ENCODE data around the gene RGSL1. TPM values are rescaled to one million over a fixed set of nuclear protein-coding genes. Genes with fewer than 3 reads are reported as not detected.

The RGSL1 gene
- total and polyA plus RNA-seq, 2 of the 8 experiments (the other 6 are each of a cell fraction or from before 2014, with no cell fraction given), result not detected

- ChIA-PET POLR2A (ENCODE audit: partially characterized antibody) (interaction anchor here (1.0 to 15.0 kb wide), 6 partner anchors 8 to 180 kb away, joined by 3 to 231 read pairs (median 5); no protein-coding TSS in a partner anchor), CTCF (ENCODE audit: partially characterized antibody) (interaction anchor here (1.1 to 37.1 kb wide), 10 partner anchors 8 to 522 kb away, joined by 3 to 1131 read pairs (median 4); partner anchors contain the start of gene NPL)
- H4K5ac ChIP-seq (ENCODE audit: insufficient read length, low read depth, low read length), result no peak overlapping the region
- H3K9me3 ChIP-seq (ENCODE audit: insufficient read depth in 2 of 2, low read depth in 1 of 2, low read length in 1 of 2), result no peaks in the 10 kb centered on the region
- no peak for FAIRE-seq
- no peak for DNase-seq (ENCODE audit: low read depth in 1 of 2, low spot score in 2 of 2)
- H4K20me1 ChIP-seq (replicated peaks in 1 of 2; ENCODE audit: control insufficient read depth in 1 of 2, insufficient read depth in 2 of 2, low read length in 2 of 2), result no peaks in the 10 kb centered on the region
- no peak overlapping the region for H3K14ac ChIP-seq (ENCODE audit: insufficient read length)
- no peak overlapping the region for H3K9ac ChIP-seq (replicated peaks in 1 of 4; ENCODE audit: extremely low read depth in 1 of 4, low read depth in 3 of 4, low read length in 3 of 4)
- no peak overlapping the region for H3K56ac ChIP-seq (replicated peaks; ENCODE audit: insufficient read length, low read depth, low read length)
- no peak overlapping the region for H3K23ac ChIP-seq (ENCODE audit: insufficient read length)
- no peaks in the 10 kb centered on the region for H3K79me1 ChIP-seq (ENCODE audit: low read depth, low read length)
- H2BK15ac ChIP-seq (ENCODE audit: low read length), result no peak overlapping the region
- 69% methylated on average over 1 of the region's 1 CpG; no CpG with 5 or more reads in 1 of the 2 experiments for WGBS, 2 experiments (ENCODE audit: extremely low coverage in 1 of 2, insufficient coverage in 1 of 2, insufficient read length in 1 of 2, insufficient replicate concordance in 2 of 2, low coverage in 1 of 2, low lambda C conversion rate in 2 of 2, missing lambda C conversion rate in 1 of 2)
- no peak overlapping the region for H3K27ac ChIP-seq (ENCODE audit: low read depth, low read length)
- no peak overlapping the region for H3K4ac ChIP-seq (replicated peaks; ENCODE audit: insufficient read length, low read depth, low read length)
- no peak overlapping the region for H4K8ac ChIP-seq (ENCODE audit: extremely low read depth, insufficient read depth, low read length)
- no peak overlapping the region for H2BK5ac ChIP-seq (ENCODE audit: low read depth, low read length)
- peaks cover 7% of the 10 kb centered on the region for H3K23me2 ChIP-seq (ENCODE audit: low read depth, low read length)
- H2AK5ac ChIP-seq (ENCODE audit: low read depth, low read length), result no peak overlapping the region
- H3K18ac ChIP-seq (ENCODE audit: extremely low read depth, low read length), result no peak overlapping the region
- H3K36me3 ChIP-seq (ENCODE audit: control insufficient read depth in 2 of 4, insufficient read depth in 4 of 4, low read length in 3 of 4), result peaks cover 0 to 4% (median 1%) of the 10 kb centered on the region in 4 experiments; a peak in 3 of 8 replicates
- peaks cover 0 to 35% (median 25%) of the 10 kb centered on the region in 4 experiments; a peak in 6 of 7 replicates for H3K27me3 ChIP-seq (replicated peaks in 1 of 4; ENCODE audit: control insufficient read depth in 3 of 4, extremely low read depth in 1 of 4, insufficient read depth in 3 of 4, low read length in 3 of 4)
- H2BK20ac ChIP-seq (ENCODE audit: low read length), result no peak overlapping the region
- no peak overlapping the region for H2BK12ac ChIP-seq (ENCODE audit: low read depth, low read length)
- no peak overlapping the region for H3K4me3 ChIP-seq (ENCODE audit: extremely low read depth in 1 of 4, insufficient read depth in 2 of 4, low read depth in 3 of 4, low read length in 4 of 4)
- H3K4me1 ChIP-seq (replicated peaks in 1 of 4; ENCODE audit: control insufficient read depth in 3 of 4, insufficient read depth in 4 of 4, low read length in 3 of 4), result peaks cover 11 to 27% (median 16%) of the 10 kb centered on the region in 4 experiments
- TF ChIP-seq MAX (IDR thresholded peaks at IDR 0.05), result no peak
- no peak for TF ChIP-seq SIRT6 (IDR thresholded peaks at IDR 0.05; ENCODE audit: low read length)
- TF ChIP-seq POU5F1 (IDR thresholded peaks at IDR 0.05; ENCODE audit: low read depth, low read length), result no peak
- TF ChIP-seq CREB1 (IDR thresholded peaks at IDR 0.05), result no peak
- no peak for TF ChIP-seq ASH2L (IDR thresholded peaks at IDR 0.05; ENCODE audit: low read length)
- no peak overlapping the region for H4K91ac ChIP-seq (replicated peaks; ENCODE audit: insufficient read length, low read length)
- no peak overlapping the region for H2AFZ ChIP-seq (ENCODE audit: low read length)
- H2BK120ac ChIP-seq (replicated peaks; ENCODE audit: low read depth, low read length), result no peak overlapping the region
- no peaks in the 10 kb centered on the region for H3K79me2 ChIP-seq (ENCODE audit: control insufficient read depth in 1 of 2, insufficient read depth in 2 of 2, low read length in 2 of 2)
- H3K4me2 ChIP-seq (ENCODE audit: insufficient read depth in 1 of 2, low read depth in 2 of 2, low read length in 2 of 2), result no peak overlapping the region
These were observed 157.6 kb downstream of the RGSL1 start for GRCh38 chr1:182607566-182607965.

All from H1 (cell line).